Hypothalamus (tissue), 51 donors: Measurements from ENCODE around the gene SDHA.
"Not testable (repeated sequence)": the region's sequence is repeated elsewhere in the genome, so short reads cannot be mapped to it uniquely, and the experiment has no call there.

Experiments
- DNase-seq, 51 donors: peaks; one replicate each; lab custom pipeline; 2025; lab: John Stamatoyannopoulos, UW

The SDHA gene

GRCh38 chr5:218457-219291 lies 554 bp downstream of the SDHA start:
- peak in 15 of 51 donors; percentile 10 to 43 (median 28) for DNase-seq

- peak in 3 of 51 donors; percentile 9 to 28 (median 10) for DNase-seq
Observed at GRCh38 chr5:219460-219863, 1.3 kb downstream of the SDHA start.

DNA sequence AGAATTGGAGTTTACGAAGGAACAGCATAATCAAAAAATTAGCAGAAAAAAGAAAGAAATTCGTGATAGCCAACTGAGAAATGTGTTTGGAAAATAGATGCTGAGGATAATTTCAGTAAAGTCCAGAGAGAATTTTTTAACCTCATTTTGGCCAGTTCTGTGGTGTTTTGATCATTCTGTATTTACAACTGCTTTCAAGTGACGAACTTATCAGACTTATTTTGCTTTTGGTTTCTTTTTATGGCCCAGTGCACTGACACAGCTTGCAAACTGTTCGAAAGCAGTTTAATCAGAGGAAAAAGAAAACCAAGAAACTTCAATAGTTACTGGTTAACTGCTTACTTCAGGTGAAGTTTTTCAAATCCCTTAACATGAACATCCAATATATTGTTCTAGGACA lies 1.9 kb downstream of the SDHA start:
- DNase-seq = no peak

- DNase-seq = not testable (repeated sequence)
Observed at GRCh38 chr5:222951-223715, 5.0 kb downstream of the SDHA start.

GRCh38 chr5:223791-224190 lies 5.7 kb downstream of the SDHA start:
- no peak for DNase-seq

DNA sequence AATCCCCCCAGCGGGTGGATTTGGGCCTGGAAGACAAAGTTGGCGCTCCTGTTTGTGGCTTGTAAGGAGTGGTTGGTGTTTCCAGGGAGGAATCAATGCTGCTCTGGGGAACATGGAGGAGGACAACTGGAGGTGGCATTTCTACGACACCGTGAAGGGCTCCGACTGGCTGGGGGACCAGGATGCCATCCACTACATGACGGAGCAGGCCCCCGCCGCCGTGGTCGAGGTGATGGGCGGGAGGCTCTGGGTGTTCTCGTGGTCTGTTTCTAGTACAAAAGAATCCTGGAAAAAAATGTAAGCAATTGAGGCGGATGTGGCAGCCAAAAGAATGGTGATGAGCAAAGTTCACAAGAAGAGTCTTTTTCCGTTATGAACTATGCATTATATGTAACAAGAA lies 7.2 kb downstream of the SDHA start:
- no peak for DNase-seq

GRCh38 chr5:227375-227774 lies 9.3 kb downstream of the SDHA start:
- peak in 9 of 51 donors; percentile 3 to 48 (median 10) for DNase-seq

GRCh38 chr5:228886-229285 lies 10.8 kb downstream of the SDHA start:
- peak in 1 of 51 donors; percentile 16 for DNase-seq

- DNase-seq = no peak
Observed at GRCh38 chr5:230711-231110, 12.6 kb downstream of the SDHA start.

DNA sequence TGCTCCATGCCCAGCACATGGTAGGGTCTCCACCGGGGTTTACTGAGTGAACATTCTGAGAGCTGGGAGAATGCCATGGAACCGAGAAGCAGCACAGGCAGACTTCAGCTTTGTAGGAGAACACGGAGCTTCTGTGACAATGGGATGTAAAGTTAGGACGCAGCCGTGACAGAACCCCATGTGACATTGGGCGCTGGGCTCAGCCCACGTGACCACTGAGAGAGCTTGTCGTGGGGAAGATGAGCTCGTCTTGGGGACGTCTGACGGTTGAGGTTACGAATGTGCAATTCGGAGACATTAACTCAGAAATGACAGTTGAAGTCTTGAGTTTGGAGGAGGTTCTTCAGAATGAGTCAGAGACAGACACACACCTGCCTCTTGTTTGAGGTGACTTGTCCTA lies 13.5 kb downstream of the SDHA start:
- DNase-seq = peak in 8 of 51 donors; percentile 4 to 24 (median 10)

DNA sequence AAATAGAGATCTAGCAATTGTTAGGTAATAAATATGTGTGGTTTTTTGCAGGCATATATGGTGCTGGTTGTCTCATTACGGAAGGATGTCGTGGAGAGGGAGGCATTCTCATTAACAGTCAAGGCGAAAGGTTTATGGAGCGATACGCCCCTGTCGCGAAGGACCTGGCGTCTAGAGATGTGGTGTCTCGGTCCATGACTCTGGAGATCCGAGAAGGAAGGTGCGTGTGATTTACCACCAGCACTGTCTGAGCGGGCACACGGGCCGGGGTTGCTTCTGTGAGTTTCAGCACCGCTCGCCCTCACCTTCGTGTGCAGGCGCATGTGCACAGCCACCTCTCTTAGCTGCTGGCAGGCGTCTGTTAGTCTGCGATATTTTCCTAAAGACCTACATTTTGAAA lies 15.3 kb downstream of the SDHA start:
- not testable (repeated sequence) for DNase-seq

DNA sequence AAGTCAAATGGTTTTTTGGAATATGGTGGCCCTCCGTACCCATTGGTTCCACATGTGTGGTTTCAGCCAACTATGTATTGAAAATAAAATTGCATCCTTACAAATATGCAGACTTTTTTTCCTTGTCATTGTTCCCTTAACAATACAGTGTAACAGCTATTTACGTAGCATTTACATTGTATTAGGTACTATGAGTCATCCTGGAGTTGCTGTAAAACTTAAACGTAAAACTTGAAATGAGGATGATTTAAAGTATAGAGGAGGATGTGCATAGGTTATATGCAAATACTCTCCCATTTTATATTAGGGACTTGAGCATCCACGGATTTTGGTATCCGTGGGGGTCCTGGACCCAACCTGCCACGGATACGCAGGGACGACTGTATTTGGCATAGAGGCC lies 16.3 kb downstream of the SDHA start:
- no peak for DNase-seq

GRCh38 chr5:235527-235926 lies 17.4 kb downstream of the SDHA start:
- not testable (repeated sequence) for DNase-seq

GRCh38 chr5:237931-238330 lies 19.8 kb downstream of the SDHA start:
- DNase-seq = peak in 1 of 51 donors; percentile 22

DNA sequence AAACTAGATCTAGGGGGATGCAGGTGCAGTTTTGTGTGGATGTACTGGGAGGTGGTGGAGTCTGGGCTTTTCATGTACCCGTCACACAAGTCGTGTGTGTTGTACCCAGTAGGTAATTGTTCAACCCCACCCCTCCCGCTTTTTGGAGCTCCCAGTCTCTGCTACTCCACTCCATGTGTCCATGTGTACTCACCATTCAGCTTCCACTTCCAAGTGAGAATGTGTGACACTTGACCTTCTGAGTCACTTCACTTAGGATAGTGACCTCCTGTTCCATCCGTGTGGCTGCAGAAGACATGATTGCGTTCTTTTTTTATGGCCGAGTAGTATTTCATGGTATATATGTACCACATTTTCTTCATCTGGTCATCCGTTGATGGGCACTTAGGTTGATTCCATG lies 22.4 kb downstream of the SDHA start:
- DNase-seq = not testable (repeated sequence)

GRCh38 chr5:241045-241669 lies 23.0 kb downstream of the SDHA start:
- DNase-seq = not testable (repeated sequence)

DNA sequence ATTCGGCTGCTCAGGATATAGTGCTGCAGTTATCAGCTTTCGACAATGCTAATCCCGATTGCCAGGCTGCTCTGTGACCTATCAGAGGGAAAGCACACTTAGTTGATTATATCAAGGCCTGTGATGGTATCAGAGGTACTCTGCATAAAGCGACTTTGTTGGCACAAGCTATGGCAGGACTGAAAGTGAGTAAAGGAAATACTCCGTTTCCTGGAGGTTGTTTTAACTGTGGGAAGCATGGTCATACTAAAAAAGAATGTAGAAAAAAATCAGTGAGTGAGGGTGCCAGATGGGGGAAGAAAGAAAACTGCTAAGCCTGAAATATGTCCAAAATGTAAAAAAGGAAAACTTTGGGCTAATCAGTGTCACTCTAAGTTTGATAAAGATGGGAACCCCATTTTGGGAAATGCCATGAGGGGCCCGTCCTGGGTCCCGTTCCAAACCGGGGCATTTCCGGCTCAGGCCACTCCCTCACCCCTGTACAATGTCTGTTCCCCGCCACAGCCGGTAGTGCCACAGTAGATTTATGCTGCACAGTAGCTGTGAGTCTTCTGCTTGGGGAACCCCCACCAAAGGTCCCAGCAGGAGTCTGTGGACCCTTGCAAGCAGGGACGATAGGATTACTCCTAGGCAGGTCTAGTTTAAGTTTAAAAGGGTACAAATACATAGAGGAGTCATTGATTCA lies 25.7 kb downstream of the SDHA start:
- DNase-seq = not testable (repeated sequence)

- DNase-seq = not testable (repeated sequence)
Observed at GRCh38 chr5:245717-246116, 27.6 kb downstream of the SDHA start.

GRCh38 chr5:250396-250795 lies 32.3 kb downstream of the SDHA start:
- not testable (repeated sequence) for DNase-seq

GRCh38 chr5:251016-251415 lies 32.9 kb downstream of the SDHA start:
- not testable (repeated sequence) for DNase-seq

- DNase-seq = not testable (repeated sequence)
Observed at GRCh38 chr5:251538-251937, 33.4 kb downstream of the SDHA start.
